ENCODE data around the gene GDNF.
"Not testable (repeated sequence)": the region's sequence is repeated elsewhere in the genome, so short reads cannot be mapped to it uniquely, and the experiment has no call there.

Gene GDNF

DNA sequence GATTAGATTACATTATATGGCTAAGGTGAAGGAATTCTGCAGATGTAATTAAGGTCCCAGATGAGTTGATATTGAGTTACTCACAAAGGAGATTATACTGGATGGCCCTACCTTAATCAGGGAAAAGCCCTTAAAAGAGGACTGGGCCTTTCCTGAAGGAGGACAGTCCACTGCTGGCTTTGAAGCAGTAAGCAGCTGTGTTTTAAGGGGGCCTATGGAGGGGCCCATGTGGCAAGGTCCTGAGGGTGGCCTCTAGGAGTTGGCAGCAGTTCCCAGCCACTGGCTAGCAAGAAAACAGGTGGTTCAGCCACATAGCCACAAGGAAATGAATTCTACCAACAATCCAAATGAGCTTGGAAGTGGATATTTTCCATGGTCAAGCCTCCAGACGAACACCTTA, 36.4 kb upstream of the GDNF start:
- POLR2A ChIA-PET, result no interaction called here
- CTCF ChIA-PET, result interaction anchor here (1.4 kb wide), 1 partner anchor 34 kb away, joined by 3 read pairs; no protein-coding TSS in a partner anchor

DNA sequence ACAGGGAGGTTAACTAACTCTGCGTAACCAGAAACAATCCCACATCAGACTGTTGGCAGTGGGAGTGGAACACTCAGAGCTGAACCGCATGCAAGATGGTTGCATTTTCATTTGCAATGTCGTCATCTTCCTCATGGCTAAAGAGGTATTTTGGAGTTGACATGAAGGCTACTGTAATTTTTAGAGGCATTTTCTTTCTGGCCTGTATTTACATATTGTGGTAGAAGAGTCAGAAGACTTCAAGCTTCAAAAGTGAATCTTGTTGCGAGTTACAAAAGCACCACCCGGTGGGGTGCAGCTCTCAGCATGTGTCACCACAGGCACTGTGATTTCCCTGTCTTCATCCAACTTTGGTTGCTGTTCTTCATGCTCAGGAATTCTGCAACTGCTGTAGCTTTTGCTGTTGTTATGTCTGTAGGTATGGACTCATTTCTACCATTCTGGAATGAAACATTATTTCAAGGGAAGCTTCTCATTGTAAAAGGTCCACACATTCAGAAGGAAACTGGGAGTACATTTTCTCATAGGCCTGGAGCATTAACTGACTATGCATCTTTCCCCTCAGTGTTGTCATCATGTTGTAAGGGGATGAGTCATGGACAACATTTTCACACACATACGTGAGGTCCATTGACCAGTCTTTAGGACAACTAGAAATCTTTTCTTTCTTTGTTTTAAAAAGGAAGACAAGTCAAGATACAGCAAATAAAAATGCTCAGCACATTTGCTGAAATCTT, 35.4 kb upstream of the GDNF start:
- ChIA-PET CTCF (interaction anchor here (0.9 to 1.4 kb wide), 2 partner anchors 24 to 64 kb away, joined by 3 read pairs; no protein-coding TSS in a partner anchor), POLR2A (interaction anchor here (0.6 kb wide), 1 partner anchor 1200 kb away, joined by 3 read pairs; no protein-coding TSS in a partner anchor)
- TF ChIP-seq, protein P1, sequence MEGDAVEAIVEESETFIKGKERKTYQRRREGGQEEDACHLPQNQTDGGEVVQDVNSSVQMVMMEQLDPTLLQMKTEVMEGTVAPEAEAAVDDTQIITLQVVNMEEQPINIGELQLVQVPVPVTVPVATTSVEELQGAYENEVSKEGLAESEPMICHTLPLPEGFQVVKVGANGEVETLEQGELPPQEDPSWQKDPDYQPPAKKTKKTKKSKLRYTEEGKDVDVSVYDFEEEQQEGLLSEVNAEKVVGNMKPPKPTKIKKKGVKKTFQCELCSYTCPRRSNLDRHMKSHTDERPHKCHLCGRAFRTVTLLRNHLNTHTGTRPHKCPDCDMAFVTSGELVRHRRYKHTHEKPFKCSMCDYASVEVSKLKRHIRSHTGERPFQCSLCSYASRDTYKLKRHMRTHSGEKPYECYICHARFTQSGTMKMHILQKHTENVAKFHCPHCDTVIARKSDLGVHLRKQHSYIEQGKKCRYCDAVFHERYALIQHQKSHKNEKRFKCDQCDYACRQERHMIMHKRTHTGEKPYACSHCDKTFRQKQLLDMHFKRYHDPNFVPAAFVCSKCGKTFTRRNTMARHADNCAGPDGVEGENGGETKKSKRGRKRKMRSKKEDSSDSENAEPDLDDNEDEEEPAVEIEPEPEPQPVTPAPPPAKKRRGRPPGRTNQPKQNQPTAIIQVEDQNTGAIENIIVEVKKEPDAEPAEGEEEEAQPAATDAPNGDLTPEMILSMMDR (IDR thresholded peaks at IDR 0.05; ENCODE audit: control extremely low read depth, extremely low read depth, low read depth, missing control alignments), result no peak
- DNase-seq (ENCODE audit: extremely low spot score), result no peak

More for the DNA sequence above, 36.4 kb upstream of the GDNF start:
- TF ChIP-seq, protein P1 (IDR thresholded peaks at IDR 0.05; ENCODE audit: control extremely low read depth, extremely low read depth, low read depth, missing control alignments), result no peak
- no peak for DNase-seq (ENCODE audit: extremely low spot score)

- TF ChIP-seq, protein P1 (IDR thresholded peaks at IDR 0.05; ENCODE audit: control extremely low read depth, extremely low read depth, low read depth, missing control alignments), result no peak
- no peak for DNase-seq (ENCODE audit: extremely low spot score)
- ChIA-PET POLR2A (no interaction called here), CTCF (interaction anchor here (1.4 kb wide), 1 partner anchor 25 kb away, joined by 3 read pairs; no protein-coding TSS in a partner anchor)
Measured at GRCh38 chr5:37873988-37874387, 34.1 kb upstream of the GDNF start.

DNA sequence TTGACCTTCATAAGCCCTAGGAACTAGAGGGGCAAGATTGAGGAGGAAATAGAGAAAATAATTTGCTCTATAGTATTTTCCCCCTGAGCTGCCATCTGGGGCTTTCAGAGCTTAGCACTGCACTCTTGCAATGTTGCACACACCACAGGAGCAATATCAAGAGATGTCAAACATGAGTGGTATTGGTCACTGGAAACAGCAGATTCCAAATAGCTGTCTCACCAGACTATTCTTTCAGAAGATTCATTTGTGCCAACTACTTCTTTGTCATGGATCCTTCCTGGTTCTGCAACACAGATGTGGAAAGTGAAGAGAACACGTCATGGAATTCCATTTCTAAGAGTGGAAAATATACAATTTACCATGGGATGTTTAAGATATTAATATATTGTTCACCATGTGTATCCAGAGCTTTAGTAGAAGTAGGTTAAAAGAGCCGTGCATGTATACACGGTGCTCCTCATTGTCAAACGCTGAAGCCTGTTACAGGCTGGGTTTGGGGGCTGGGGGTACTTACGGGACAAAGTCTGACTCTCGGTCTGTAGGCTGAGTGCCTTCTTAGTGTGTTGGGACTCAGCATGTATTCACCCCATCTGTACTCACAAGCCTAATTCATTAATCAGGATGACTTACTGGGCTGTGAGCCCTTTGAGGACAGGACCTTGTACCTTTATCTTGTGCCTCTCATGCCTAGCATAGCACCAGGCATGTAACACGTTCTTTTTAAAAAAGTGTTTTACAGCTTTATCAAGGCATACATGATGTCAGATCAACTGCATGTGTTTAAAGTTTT, 31.4 kb upstream of the GDNF start:
- POLR2A ChIA-PET, result no interaction called here
- DNase-seq (ENCODE audit: extremely low spot score), result no peak
- CTCF ChIA-PET, result no interaction called here
- TF ChIP-seq, protein P1 (IDR thresholded peaks at IDR 0.05; ENCODE audit: control extremely low read depth, extremely low read depth, low read depth, missing control alignments), result no peak

DNA sequence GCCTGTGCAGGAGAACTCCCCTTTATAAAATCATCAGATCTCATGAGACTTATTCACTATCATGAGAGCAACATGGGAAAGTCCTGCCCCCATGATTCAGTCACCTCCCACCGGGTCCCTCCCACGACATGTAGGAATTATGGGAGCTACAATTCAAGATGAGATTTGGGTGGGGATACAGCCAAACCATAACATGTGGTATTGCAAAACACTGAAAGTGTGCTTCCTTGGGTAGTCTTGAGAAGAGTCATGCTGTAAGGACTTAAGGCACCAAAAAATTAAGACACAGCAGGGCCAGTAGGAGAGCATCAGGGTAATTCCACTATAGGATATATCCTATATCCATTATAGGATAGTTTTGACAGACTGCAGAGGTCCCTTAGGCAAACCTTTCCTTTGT, 29.4 kb upstream of the GDNF start:
- no peak for DNase-seq (ENCODE audit: extremely low spot score)
- CTCF ChIA-PET, result no interaction called here

DNA sequence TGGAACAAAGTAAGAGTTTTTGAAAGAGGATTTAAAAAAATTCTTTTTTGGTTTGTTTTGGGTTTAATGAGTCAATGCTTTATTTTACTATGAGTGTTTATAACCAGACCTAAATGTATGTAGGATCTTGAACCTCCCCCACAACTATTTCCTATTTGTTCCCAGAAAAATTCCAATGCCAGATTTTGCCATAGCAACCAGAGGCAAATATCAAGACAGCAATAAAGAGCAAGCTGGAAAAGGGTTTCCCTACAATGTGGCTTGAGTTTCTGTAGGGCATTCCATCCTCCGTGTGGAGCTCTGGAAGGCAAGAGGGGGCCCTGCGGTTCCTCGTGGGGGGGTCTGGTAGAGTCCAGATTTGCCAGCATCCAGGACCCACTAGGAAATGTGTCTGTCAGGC, 27.8 kb upstream of the GDNF start:
- DNase-seq (ENCODE audit: extremely low spot score), result no peak
- ChIA-PET CTCF (interaction anchor here (1.0 kb wide), 1 partner anchor 325 kb away, joined by 3 read pairs; no protein-coding TSS in a partner anchor), POLR2A (no interaction called here)
- TF ChIP-seq, protein P1 (IDR thresholded peaks at IDR 0.05; ENCODE audit: control extremely low read depth, extremely low read depth, low read depth, missing control alignments), result no peak

More for the DNA sequence above, 29.4 kb upstream of the GDNF start:
- TF ChIP-seq, protein P1 (IDR thresholded peaks at IDR 0.05; ENCODE audit: control extremely low read depth, extremely low read depth, low read depth, missing control alignments), result no peak
- POLR2A ChIA-PET, result no interaction called here

DNA sequence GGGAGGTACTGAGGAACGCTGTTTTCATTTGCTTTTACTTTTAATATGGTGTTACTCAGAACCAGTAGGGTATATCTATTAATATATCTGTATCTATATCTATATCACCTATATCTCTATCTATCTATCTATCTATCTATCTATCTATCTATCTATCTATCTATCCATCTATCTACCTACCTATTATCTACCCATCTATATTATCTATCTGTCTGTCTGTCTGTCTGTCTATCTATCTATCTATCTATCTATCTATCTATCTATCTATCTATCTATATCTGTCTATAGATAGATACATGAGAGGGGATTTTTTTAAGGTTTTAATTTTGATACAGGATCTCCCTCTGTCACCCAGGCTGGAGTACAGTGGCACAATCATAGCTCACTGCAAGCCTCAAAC, 23.1 kb upstream of the GDNF start:
- CTCF ChIA-PET; POLR2A ChIA-PET; DNase-seq (ENCODE audit: extremely low spot score): not testable (repeated sequence)

All from GM10248 (cell line).